GM21786 (cell line): Measurements from ENCODE around the gene HSD3B7.

Experiments used
- ATAC-seq: cut with Tn5 transposase; IDR thresholded peaks from one replicate; pipeline ENCODE4 v1.9.1; 2021; ENCODE audit not compliant: unreplicated experiment

Gene HSD3B7

DNA sequence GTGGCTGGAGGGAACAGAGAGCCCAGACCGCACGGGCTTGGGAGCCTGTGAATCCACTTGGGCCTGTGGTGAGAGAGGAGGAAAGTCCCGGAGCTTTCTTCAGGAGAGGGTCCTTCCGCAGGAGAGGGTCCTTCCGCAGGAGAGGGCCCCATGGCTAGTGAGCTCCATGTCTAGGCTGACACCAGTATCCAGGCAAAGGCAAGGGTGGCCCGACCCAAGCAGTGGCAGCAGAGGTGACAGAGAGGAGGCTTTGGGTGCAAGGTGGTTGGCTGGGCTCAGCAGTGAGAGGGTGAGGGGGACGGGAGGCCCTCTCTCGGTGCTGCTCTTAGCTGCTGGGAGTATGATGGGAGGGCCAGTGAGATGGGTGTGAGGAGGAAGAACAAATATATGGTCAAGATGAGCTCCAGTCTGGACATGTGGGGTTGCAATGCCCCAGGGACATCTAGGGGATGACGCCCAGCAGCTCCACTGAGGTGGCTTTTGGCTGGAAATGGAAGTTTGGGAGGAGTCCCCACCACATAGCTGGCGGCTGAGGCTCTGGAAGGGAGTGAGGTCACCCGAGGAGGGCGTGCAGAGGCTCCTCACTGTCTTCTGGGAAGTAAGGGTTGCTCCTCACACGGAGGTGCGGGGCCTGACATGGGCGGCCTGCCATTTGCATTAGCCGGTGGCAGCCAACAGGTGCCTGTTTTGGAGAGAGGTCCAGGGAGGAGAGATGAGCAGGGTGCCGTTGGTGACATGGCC is 2.3 kb upstream of the HSD3B7 start:
- no peak for ATAC-seq

DNA sequence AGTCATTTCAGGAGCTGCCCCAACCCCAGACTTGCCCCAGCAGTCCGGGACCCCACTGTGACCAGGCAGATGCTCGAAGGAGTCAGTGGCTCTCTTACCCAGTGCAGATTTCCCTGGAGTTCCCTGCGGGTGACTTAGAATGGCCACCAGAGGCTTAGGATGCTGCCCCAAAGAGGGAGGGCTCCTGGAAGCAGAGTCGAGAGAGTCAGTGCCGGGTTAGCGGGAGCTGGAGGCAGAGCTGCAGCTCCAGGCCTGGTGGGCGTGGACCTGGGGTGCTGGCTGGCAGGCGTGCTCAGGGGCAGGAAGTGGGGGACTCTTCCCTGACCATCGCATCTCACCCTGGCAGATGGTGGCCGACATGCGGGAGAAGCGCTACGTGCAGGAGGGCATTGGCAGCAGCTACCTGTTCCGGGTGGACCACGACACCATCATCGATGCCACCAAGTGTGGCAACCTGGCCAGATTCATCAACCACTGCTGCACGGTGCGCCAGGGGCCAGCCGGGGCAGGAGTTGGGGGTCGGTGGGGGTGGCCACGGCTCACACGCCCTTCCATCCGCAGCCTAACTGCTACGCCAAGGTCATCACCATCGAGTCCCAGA is 1.6 kb upstream of the HSD3B7 start:
- no peak for ATAC-seq

DNA sequence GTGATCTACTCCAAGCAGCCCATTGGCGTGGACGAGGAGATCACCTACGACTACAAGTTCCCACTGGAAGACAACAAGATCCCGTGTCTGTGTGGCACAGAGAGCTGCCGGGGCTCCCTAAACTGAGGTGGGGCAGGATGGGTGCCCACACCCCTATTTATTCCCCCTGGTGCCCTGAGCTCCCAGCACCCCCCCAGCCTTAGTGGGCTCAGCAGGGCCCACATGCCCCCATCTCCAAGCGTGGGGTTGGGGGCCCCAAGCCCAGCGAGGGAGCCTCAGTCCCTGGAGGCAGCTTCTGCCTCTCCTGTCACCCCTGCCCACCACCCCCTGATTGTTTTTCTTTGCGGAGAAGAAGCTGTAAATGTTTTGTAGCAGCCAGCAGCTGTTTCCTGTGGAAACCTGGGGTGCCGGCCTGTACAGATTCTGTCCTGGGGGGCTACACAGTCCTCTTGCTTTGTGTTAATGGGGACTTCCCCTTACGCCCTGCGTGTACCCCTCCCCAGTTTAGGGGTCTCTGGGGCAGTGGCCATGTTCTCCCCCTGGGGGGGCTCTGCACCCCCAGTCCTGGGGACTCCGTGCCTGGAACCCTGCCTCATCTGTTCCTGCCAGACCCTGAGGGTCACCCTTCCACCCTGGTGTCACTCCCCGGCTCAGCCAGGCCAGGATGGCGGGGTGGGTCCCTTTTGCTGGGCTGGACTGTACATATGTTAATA is 953 bp upstream of the HSD3B7 start:
- ATAC-seq = no peak

DNA sequence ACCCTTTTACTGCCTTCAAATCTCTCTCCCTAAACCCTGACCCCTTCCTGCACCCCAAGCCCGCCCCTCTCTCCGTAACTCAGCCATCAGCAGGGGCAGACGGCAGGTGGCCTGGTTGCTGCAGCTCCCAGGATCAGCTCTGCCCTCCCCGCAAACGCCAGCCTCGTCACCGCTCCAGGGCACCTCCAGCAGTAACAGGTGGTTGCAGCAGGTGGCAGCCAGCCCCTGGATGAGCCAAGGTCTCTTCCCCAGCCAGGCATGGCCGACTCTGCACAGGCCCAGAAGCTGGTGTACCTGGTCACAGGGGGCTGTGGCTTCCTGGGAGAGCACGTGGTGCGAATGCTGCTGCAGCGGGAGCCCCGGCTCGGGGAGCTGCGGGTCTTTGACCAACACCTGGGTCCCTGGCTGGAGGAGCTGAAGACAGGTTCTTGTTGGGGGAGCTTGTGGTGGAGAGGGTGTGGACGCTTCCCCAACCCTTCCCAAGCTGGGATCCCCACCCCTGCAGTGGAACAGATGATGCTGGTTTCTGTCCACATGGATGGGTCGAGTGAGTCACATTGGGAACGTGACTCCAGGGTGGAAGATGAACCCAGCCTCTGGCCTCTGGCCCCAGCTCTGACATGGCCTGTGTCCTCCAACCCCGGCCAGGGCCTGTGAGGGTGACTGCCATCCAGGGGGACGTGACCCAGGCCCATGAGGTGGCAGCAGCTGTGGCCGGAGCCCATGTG is 558 bp downstream of the HSD3B7 start:
- ATAC-seq = no peak

DNA sequence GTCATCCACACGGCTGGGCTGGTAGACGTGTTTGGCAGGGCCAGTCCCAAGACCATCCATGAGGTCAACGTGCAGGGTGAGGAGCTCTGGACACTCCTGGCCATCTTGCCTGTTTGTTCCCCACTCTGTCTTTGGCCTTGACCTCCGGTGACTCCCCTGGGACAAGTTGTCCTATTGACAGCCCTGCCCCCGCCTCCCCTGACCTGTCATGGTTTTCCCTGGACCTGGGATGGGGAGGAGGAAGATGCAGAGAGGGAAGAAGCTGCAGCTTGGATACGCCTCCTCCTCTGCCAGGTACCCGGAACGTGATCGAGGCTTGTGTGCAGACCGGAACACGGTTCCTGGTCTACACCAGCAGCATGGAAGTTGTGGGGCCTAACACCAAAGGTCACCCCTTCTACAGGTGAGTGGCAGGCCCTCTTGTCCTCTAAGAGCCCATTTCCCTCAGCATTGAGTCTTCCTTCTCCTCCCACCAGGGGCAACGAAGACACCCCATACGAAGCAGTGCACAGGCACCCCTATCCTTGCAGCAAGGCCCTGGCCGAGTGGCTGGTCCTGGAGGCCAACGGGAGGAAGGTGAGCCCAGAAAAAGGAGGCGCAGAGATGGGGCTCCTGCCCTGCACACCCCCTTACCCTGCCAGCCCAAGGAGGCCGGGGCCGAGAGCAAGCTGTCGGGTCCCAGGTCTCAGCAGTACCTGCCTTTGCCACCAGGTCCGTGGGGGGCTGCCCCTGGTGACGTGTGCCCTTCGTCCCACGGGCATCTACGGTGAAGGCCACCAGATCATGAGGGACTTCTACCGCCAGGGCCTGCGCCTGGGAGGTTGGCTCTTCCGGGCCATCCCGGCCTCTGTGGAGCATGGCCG is 1.4 kb downstream of the HSD3B7 start:
- ATAC-seq = no peak

DNA sequence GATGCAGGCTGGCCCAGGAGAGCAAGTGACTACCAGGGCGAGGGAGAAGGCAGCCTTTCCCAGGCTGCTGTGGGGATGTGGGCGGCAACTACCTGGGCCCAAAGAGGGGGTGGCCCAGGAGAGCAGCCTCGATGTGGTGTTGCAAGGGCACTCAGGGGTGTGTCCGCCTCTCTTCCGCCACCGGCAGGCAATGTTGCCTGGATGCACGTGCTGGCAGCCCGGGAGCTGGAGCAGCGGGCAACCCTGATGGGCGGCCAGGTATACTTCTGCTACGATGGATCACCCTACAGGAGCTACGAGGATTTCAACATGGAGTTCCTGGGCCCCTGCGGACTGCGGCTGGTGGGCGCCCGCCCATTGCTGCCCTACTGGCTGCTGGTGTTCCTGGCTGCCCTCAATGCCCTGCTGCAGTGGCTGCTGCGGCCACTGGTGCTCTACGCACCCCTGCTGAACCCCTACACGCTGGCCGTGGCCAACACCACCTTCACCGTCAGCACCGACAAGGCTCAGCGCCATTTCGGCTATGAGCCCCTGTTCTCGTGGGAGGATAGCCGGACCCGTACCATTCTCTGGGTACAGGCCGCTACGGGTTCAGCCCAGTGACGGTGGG is 2.7 kb downstream of the HSD3B7 start:
- ATAC-seq = no peak

DNA sequence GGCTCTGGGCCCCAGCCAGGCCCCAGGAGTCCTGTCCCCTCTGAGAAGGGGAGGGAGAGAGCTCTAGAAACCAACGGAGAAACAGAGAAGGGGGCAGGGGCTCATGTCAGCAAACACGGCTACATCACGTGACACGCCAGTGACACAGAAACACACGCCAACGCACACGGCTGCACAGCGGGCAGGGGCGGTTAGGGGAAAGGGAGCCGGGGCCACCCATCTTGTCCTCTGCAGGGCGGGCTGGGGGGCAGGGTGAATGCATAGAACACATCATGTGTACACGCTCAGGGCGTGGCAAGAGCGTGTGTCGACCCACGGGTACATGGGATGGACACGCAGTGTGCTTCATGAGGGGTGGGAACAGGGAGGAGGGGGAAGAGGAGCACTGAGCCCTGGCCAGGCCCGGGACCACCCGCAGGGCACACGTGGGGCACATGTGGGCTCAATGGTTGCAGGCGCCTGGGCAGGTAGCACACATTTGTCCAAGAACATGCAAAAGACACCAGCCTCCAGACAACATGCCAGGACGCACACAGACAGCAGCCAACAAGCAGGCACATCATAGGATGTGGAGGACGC is 4.6 kb downstream of the HSD3B7 start:
- ATAC-seq = no peak

DNA sequence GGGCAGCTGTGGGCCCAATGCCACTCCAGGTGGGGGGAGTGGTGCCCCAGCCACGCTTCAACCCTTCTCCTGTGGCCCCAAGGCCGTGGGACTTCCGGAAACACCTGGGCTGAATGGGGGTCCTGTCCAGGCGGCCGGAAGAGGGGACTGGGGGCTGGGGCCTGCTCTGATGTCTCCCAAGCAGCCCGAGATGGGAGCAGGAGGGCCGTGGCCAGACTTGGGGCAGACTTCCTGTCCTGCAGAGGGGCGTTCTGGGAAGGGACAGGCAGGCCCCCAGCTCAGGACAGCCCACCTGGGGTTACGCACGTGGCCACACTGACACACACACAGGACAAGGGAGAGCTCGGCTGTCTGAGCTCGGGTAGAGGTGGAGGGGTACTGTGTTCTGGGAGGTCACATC is 5.1 kb downstream of the HSD3B7 start:
- no peak for ATAC-seq

DNA sequence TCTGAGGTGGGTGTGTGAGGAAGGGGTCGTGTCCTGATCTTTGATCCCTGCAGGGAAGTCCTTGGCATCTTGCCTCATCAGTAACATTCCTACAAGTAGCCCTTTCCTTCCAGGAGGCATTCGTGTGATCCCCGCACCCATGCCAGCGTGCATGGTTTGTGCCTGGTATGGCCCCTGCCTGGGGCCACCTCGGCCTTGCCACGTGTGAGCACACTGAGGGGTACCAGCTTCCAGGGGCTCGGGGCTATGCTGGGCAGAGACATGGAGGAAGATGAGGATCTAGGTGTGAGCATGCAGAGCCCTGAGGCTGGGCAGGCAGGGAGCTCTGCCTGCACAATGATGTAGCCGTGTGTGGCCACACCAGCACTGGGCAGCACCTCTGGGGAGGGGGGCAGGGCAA is 6.0 kb downstream of the HSD3B7 start:
- no peak for ATAC-seq

DNA sequence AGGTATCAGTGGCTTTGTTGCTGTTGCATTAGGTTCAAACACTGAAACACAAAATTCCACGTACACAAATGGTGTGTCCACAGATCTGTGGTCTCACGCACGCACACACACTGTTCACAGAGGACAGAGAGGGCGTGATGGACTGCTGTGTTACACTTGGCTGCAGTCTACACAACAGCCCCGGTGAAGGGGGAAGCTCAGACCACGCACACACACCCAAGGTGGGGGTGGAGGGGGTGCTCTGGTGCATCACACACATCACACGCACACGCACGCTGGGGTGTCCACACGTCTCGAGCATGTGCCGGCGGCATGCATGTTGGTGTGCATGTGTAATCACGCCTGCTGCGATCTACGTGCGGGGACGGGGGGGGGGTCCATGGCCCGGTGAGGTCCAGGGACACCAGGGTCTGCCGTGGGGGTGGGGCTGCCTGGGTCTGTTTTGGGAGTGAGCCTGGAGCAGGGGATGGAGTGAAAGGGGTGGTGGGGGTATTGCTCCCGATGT is 7.3 kb downstream of the HSD3B7 start:
- ATAC-seq = no peak

DNA sequence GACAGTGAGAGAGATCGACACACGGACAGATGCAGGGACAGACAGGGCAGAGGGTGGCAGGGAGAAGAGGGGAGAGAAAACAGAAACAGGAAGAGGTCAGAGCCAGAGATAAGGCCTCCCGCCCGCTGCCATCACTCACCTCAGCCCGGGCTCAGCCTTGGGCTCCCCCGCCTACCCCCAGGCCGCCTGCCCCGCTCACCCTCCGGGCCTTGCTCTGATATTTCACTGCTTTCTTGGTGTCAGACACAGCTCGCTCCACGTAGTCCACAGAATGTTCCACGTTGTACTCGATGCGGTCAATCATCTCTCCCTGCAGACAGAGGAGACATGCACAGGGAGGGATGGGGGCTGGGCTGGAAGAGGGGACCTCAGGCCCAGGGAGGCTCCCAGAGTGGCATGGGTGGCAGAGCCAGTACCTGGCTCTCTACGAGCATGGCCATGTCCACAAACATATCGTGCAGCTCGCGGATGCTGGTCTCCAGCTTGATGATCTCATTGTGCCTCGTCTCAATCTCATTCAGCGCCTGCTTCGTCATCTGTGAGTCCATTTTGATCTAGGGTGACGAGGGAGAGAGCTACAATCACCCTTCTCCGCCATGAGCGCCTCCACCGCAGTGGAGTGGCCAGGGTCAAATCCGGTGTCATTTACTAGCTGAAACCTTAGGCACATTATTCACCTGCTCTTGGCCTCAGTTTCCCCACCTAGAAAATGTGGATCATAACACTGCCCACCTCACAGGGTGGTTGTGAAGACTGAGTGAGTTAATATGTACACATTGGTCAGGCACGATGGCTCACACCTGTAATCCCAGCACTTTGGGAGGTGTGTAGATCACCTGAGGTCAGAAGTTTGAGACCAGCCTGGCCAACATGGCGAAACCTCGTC is 8.2 kb downstream of the HSD3B7 start:
- no peak for ATAC-seq

DNA sequence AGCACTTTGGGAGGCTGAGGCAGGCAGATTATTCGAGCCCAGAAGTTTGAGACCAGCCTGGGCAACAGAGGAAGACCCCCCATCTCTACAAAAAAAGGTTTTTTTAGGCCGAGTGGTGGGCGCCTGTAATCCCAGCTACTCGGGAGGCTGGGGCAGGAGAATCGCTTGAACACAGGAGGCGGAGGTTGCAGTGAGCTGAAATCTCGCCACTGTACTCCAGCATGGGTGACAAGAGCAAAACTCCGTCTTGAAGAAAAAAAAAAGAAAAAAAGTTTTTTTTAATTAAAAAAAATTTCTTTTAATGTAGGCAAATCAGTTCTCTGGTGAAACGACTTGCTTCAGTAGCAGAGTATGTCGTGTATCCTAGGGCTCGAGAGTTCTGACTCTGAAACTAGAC is 10.9 kb downstream of the HSD3B7 start:
- ATAC-seq = no peak

DNA sequence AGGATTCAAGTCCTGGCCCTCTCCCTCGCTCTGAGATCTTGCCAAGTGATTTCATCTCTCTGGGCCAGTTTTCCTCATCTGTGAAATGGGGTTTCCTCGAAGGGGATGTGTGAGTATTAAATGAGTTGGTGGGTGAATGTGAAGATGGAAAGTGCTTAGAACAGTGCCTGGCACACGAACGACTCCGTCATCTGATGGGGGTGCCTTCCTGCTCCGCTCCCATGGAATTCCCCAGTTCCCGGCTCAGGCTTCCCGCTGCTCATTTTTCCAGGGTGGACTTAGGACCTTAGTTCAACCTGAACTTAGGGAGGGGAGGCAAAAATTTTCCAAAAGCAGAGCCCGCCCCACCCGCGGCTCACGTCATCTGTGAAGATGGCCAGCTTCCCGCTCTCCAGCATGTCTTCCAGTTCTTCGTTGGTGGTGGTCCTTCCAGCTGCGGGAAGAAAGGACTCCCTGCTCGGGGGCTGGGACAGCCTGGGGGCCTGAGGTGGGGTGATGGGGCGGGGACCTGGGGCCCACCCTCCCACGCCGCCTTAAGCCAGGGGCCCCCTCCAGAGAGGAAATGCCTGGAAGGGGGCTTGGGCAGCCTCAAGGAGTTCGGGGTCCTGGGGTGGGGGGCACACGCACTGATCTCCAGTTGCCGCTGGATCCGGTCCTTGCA is 11.4 kb downstream of the HSD3B7 start:
- no peak for ATAC-seq

DNA sequence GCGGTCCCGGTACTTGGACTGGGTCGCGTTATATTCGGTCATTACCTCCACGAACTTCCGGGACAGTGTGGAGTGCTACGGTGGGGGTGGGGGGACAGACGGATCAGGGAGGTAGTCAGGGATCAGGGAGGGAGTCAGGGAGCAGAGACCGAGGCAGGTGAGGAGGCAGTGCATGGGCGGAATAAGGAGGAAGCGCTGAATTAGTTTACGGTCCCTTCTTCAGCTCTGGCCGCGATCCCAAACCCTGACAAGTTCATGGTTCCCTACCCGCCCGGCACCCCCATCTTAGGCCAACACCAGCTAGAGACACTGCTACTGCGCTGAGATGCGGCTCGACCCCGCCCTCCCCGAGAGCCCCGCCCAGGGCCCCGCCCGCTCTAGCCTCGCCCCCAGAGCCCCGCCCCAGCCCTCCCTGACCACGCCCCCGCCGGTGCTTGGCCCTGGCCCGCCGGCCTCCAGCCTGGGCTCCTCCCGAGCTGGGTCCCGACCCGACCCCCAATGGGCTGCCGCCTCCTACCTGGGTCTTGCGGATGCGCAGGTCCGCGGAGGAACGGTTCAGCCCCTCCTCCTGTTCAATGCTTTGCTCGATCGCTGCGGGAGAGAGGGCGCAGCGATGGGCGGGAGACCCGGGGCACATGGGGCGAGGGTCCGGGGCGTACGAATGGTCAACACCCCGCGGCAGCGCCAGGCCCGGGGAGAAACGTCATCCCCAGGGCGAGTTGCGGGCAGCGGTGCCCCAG is 12.1 kb downstream of the HSD3B7 start:
- ATAC-seq = peak; percentile 62

DNA sequence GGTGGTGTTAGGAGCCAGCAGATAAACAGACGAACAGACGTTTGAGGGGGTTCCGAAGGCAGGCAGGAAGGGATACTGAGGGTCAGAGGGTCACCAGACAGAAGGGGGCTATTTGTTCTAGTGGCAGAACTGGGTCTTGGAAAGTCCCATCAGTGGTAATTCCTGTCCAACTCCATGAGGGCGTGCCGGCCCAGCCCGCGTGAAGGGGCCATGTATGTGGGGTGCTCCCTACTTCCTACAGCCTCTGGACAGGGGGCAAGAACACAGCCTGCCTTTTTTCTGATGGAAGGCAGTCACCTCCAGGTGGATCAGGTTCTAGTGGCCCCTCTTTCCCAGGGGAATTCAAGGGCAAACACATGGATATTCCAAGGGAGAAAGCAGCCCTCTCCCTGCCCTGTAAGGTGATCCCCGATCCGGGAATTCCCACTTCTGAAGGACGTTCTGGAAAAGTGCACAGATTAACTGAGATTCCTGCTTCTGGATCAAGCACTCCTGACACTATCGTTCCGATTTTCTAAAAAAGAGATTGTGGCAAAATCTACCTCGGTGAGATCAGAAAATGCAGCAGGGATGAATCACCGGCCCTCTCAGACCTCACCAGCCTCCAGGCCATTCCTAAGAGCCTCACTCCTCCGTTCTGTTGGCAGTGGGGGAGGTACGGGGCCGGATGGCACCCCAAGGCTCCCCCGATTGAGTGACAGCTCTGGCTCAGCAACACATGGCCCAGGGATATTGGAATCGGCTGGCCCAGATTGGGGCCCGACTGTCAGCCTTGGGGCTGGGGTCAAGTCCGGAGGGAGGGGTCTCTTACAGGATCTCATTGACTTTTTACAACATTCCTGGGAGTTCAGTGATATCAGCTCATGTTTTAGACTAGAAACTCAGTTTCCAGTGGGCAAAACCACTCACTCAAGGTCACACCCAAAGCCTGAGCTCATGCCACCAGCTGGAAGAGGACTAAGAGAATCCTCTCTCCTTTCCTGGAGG is 13.0 kb downstream of the HSD3B7 start:
- no peak for ATAC-seq
